Esophagus squamous epithelium (tissue), 5 donors: ENCODE data around the gene ACTRT2. TPM values are rescaled to one million over a fixed set of nuclear protein-coding genes. Genes with fewer than 3 reads are reported as not detected.

Source experiments
- DNase-seq: peaks from one replicate; lab custom pipeline; 2025; lab: John Stamatoyannopoulos, UW
- H3K27ac ChIP-seq, 4 donors: fragments of 200-600 bp; sonication (generic); one replicate each; pipeline ENCODE4 v1.5.1; 2016 to 2019; ENCODE audit warnings: mild to moderate bottlenecking in 1 of 4
- H3K27me3 ChIP-seq, 4 donors: fragments of 200-600 bp; sonication (generic); 1 replicate in 3 of 4; 2 replicates in 1 of 4; pipeline versions ENCODE4 v1.5.1 to v1.6.0; 2017 to 2021; ENCODE audit warnings: antibody characterized with exemption in 1 of 4
- H3K36me3 ChIP-seq, 3 donors: fragments of 200-600 bp; sonication (generic); one replicate each; pipeline ENCODE4 v1.5.1; 2016 to 2019
- H3K4me1 ChIP-seq, 3 donors: fragments of 200-600 bp; sonication (generic); one replicate each; pipeline ENCODE4 v1.5.1; 2017 to 2019
- H3K4me3 ChIP-seq, 4 donors: fragments of 200-600 bp; sonication (generic); 1 replicate in 3 of 4; 2 replicates in 1 of 4; pipeline ENCODE4 v1.5.1; 2016 to 2019; ENCODE audit warnings: mild to moderate bottlenecking in 2 of 4, moderate library complexity in 1 of 4
- H3K9me3 ChIP-seq, 3 donors: fragments of 200-600 bp; sonication (generic); one replicate each; pipeline ENCODE4 v1.5.1; 2016 to 2019
- CTCF ChIP-seq, 6 experiments: fragments of 450-650 bp in 4 of 6; fragments of 200-600 bp in 2 of 6; sonication (generic) in 2 of 6; IDR thresholded peaks; one replicate each; pipeline ENCODE4 v1.5.1; 2016 to 2019; ENCODE audit warnings: antibody characterized with exemption in 6 of 6, mild to moderate bottlenecking in 4 of 6, moderate library complexity in 4 of 6
- POLR2A ChIP-seq, 4 donors: fragments of 450-650 bp; IDR thresholded peaks; one replicate each; pipeline ENCODE4 v1.6.1; 2017; ENCODE audit warnings: antibody characterized with exemption in 4 of 4, mild to moderate bottlenecking in 4 of 4, moderate library complexity in 3 of 4
- WGBS, 2 donors: methylation state at CpG; one replicate each; pipeline ENCODE4 v1.1.5; 2018; 5-methylcytosine and 5-hydroxymethylcytosine counted together
- intact Hi-C: fragments of 100-400 bp; cut with DNase I; formaldehyde crosslinking; loops from one replicate; pipeline ENCODE4 v1.15.0; 2022
- total RNA-seq, 4 donors: library from RNA; depleted of rRNA; stranded (reverse); fragments of >200 nt; gene quantifications; one replicate each; pipeline ENCODE4 v1.1.0, GENCODE V29; 2016
- donor health status: DM: yes; HTN: yes; CAD: no.

ACTRT2 gene
- total RNA-seq, 4 donors from 2014 or later, result not detected

- Histone ChIP-seq H3K4me1 (no peaks in the 10 kb centered on the region), H3K27me3 (peaks cover 0 to 66% (median 0%) of the 10 kb centered on the region in 4 donors), H3K4me3 (no peak overlapping the region), H3K27ac (no peak overlapping the region), H3K36me3 (no peaks in the 10 kb centered on the region), H3K9me3 (no peaks in the 10 kb centered on the region)
- intact Hi-C loops, result no loop called here
- 55 to 78% methylated on average over 4 to 5 of the region's 12 CpGs for WGBS, 2 donors
- no peak for DNase-seq
- no peak for TF ChIP-seq POLR2A (IDR thresholded peaks at IDR 0.05)
These were observed 40.4 kb upstream of the ACTRT2 start for GRCh38 chr1:2980849-2981248.

- peaks cover 0 to 66% (median 0%) of the 10 kb centered on the region in 4 donors for H3K27me3 ChIP-seq
- no peak for TF ChIP-seq POLR2A (IDR thresholded peaks at IDR 0.05)
- TF ChIP-seq CTCF (IDR thresholded peaks at IDR 0.05), result no peak
- no peak for DNase-seq
- no peaks in the 10 kb centered on the region for H3K4me1 ChIP-seq
- H3K36me3 ChIP-seq, result no peaks in the 10 kb centered on the region
- no peak overlapping the region for H3K4me3 ChIP-seq
- no peak overlapping the region for H3K27ac ChIP-seq
- 45 to 71% methylated on average over 6 of the region's 7 CpGs for WGBS, 2 donors
- intact Hi-C loops, result no loop called here
- no peaks in the 10 kb centered on the region for H3K9me3 ChIP-seq
These were observed 39.9 kb upstream of the ACTRT2 start for GRCh38 chr1:2981388-2981787.

GRCh38 chr1:2981981-2982614 lies 39.2 kb upstream of the ACTRT2 start:
- DNase-seq, result no peak
- intact Hi-C loops, result no loop called here
- no peak overlapping the region for H3K27ac ChIP-seq
- WGBS, 2 donors, result 62 to 74% methylated on average over 6 to 14 of the region's 19 CpGs
- H3K36me3 ChIP-seq, result no peaks in the 10 kb centered on the region
- no peak overlapping the region for H3K4me3 ChIP-seq
- H3K4me1 ChIP-seq, result no peaks in the 10 kb centered on the region
- H3K27me3 ChIP-seq, result peaks cover 0 to 72% (median 0%) of the 10 kb centered on the region in 4 donors
- TF ChIP-seq CTCF (IDR thresholded peaks at IDR 0.05), result no peak
- no peak for TF ChIP-seq POLR2A (IDR thresholded peaks at IDR 0.05)
- no peaks in the 10 kb centered on the region for H3K9me3 ChIP-seq

- Histone ChIP-seq H3K4me1 (no peaks in the 10 kb centered on the region), H3K9me3 (no peaks in the 10 kb centered on the region), H3K4me3 (no peak overlapping the region), H3K27me3 (peaks cover 0 to 79% (median 0%) of the 10 kb centered on the region in 4 donors), H3K27ac (no peak overlapping the region), H3K36me3 (no peaks in the 10 kb centered on the region)
- WGBS, 2 donors, result 70 to 81% methylated on average over 7 to 23 of the region's 30 CpGs
- no peak for TF ChIP-seq POLR2A (IDR thresholded peaks at IDR 0.05)
- no peak for TF ChIP-seq CTCF (IDR thresholded peaks at IDR 0.05)
- DNase-seq, result no peak
- intact Hi-C loops, result no loop called here
These were observed 38.5 kb upstream of the ACTRT2 start for GRCh38 chr1:2982615-2983318.

GRCh38 chr1:2983319-2983705 lies 38.0 kb upstream of the ACTRT2 start:
- Histone ChIP-seq H3K4me1 (no peaks in the 10 kb centered on the region), H3K9me3 (no peaks in the 10 kb centered on the region), H3K36me3 (no peaks in the 10 kb centered on the region), H3K27ac (no peak overlapping the region), H3K4me3 (no peak overlapping the region), H3K27me3 (peaks cover 0 to 79% (median 0%) of the 10 kb centered on the region in 4 donors)
- 79 to 81% methylated on average over 10 to 15 of the region's 15 CpGs for WGBS, 2 donors
- TF ChIP-seq CTCF (IDR thresholded peaks at IDR 0.05) (no peak), POLR2A (IDR thresholded peaks at IDR 0.05) (no peak)
- DNase-seq, result no peak
- intact Hi-C loops, result no loop called here
